Measurements from ENCODE around the gene TPST2. TPM values are rescaled to one million over a fixed set of nuclear protein-coding genes. Genes with fewer than 3 reads are reported as not detected.

TPST2 gene
- polyA plus RNA-seq, 1 donor from 2014 or later: 34.7 TPM

- Mint-ChIP-seq H3K4me3 (no peak overlapping the region), H3K9me3 (no peaks in the 10 kb centered on the region), H3K27me3 (no peaks in the 10 kb centered on the region), H3K27ac (peak overlapping the region in 1 of 3 donors; percentile 47), H3K4me1 (peaks cover 0 to 8% (median 4%) of the 10 kb centered on the region in 3 donors), H3K36me3 (peaks cover 5% of the 10 kb centered on the region)
Observed at GRCh38 chr22:26548303-26548702, 41.6 kb downstream of the TPST2 start.

- H3K27ac Mint-ChIP-seq: no peak overlapping the region
Observed at GRCh38 chr22:26547837-26548236, 42.1 kb downstream of the TPST2 start.

GRCh38 chr22:26547426-26547825 is 42.5 kb downstream of the TPST2 start:
- H3K9me3 Mint-ChIP-seq: no peaks in the 10 kb centered on the region
- H3K4me1 Mint-ChIP-seq: peaks cover 2 to 13% (median 10%) of the 10 kb centered on the region in 3 donors
- peaks cover 5% of the 10 kb centered on the region for H3K36me3 Mint-ChIP-seq
- H3K4me3 Mint-ChIP-seq: no peak overlapping the region
- no peaks in the 10 kb centered on the region for H3K27me3 Mint-ChIP-seq
- H3K27ac Mint-ChIP-seq: peak overlapping the region in 1 of 3 donors; percentile 29

More at GRCh38 chr22:26547837-26548236, 42.1 kb downstream of the TPST2 start:
- Mint-ChIP-seq H3K4me1 (peaks cover 0 to 11% (median 6%) of the 10 kb centered on the region in 3 donors), H3K4me3 (no peak overlapping the region), H3K36me3 (peaks cover 5% of the 10 kb centered on the region), H3K27me3 (no peaks in the 10 kb centered on the region), H3K9me3 (no peaks in the 10 kb centered on the region)

- peaks cover 4 to 11% (median 10%) of the 10 kb centered on the region in 3 donors for H3K4me1 Mint-ChIP-seq
- peak overlapping the region in 2 of 3 donors; percentile 29 to 60 for H3K27ac Mint-ChIP-seq
- no peak overlapping the region for H3K4me3 Mint-ChIP-seq
- no peaks in the 10 kb centered on the region for H3K9me3 Mint-ChIP-seq
- H3K36me3 Mint-ChIP-seq: peaks cover 5% of the 10 kb centered on the region
- H3K27me3 Mint-ChIP-seq: no peaks in the 10 kb centered on the region
Observed at GRCh38 chr22:26546282-26546681, 43.6 kb downstream of the TPST2 start.

- no peaks in the 10 kb centered on the region for H3K9me3 Mint-ChIP-seq
- H3K4me1 Mint-ChIP-seq: peaks cover 4 to 11% (median 10%) of the 10 kb centered on the region in 3 donors
- peaks cover 5% of the 10 kb centered on the region for H3K36me3 Mint-ChIP-seq
- H3K27me3 Mint-ChIP-seq: no peaks in the 10 kb centered on the region
- H3K4me3 Mint-ChIP-seq: no peak overlapping the region
- peak overlapping the region in 1 of 3 donors; percentile 60 for H3K27ac Mint-ChIP-seq
Observed at GRCh38 chr22:26545827-26546226, 44.1 kb downstream of the TPST2 start.

- H3K4me1 Mint-ChIP-seq: peaks cover 4 to 11% (median 10%) of the 10 kb centered on the region in 3 donors
- H3K27ac Mint-ChIP-seq: no peak overlapping the region
- no peak overlapping the region for H3K4me3 Mint-ChIP-seq
Observed at GRCh38 chr22:26545385-26545784, 44.5 kb downstream of the TPST2 start.

GRCh38 chr22:26544489-26544888 is 45.4 kb downstream of the TPST2 start:
- no peaks in the 10 kb centered on the region for H3K9me3 Mint-ChIP-seq
- H3K4me1 Mint-ChIP-seq: peaks cover 4 to 11% (median 10%) of the 10 kb centered on the region in 3 donors
- peak overlapping the region in 1 of 3 donors; percentile 19 for H3K27ac Mint-ChIP-seq
- H3K4me3 Mint-ChIP-seq: no peak overlapping the region
- peaks cover 5% of the 10 kb centered on the region for H3K36me3 Mint-ChIP-seq
- no peaks in the 10 kb centered on the region for H3K27me3 Mint-ChIP-seq

More at GRCh38 chr22:26545385-26545784, 44.5 kb downstream of the TPST2 start:
- Mint-ChIP-seq H3K36me3 (peaks cover 5% of the 10 kb centered on the region), H3K9me3 (no peaks in the 10 kb centered on the region), H3K27me3 (no peaks in the 10 kb centered on the region)

GRCh38 chr22:26542831-26543230 is 47.1 kb downstream of the TPST2 start:
- H3K9me3 Mint-ChIP-seq: no peaks in the 10 kb centered on the region
- no peaks in the 10 kb centered on the region for H3K27me3 Mint-ChIP-seq
- peaks cover 6 to 11% (median 10%) of the 10 kb centered on the region in 3 donors for H3K4me1 Mint-ChIP-seq
- H3K27ac Mint-ChIP-seq: peak overlapping the region in 1 of 3 donors; percentile 90
- H3K4me3 Mint-ChIP-seq: peak overlapping the region in 1 of 4 donors; percentile 32
- H3K36me3 Mint-ChIP-seq: peaks cover 4% of the 10 kb centered on the region

- H3K4me3 Mint-ChIP-seq: no peak overlapping the region
- H3K27me3 Mint-ChIP-seq: no peaks in the 10 kb centered on the region
- H3K9me3 Mint-ChIP-seq: no peaks in the 10 kb centered on the region
- H3K36me3 Mint-ChIP-seq: peaks cover 2% of the 10 kb centered on the region
- no peak overlapping the region for H3K27ac Mint-ChIP-seq
- peaks cover 8 to 13% (median 11%) of the 10 kb centered on the region in 3 donors for H3K4me1 Mint-ChIP-seq
Observed at GRCh38 chr22:26541167-26541819, 48.6 kb downstream of the TPST2 start.

- H3K36me3 Mint-ChIP-seq: peaks cover 4% of the 10 kb centered on the region
- H3K4me1 Mint-ChIP-seq: peaks cover 16 to 20% (median 20%) of the 10 kb centered on the region in 3 donors
- no peak overlapping the region for H3K4me3 Mint-ChIP-seq
- no peaks in the 10 kb centered on the region for H3K27me3 Mint-ChIP-seq
- H3K9me3 Mint-ChIP-seq: no peaks in the 10 kb centered on the region
- H3K27ac Mint-ChIP-seq: no peak overlapping the region
Observed at GRCh38 chr22:26540119-26540518, 49.8 kb downstream of the TPST2 start.

- Mint-ChIP-seq H3K36me3 (peaks cover 4% of the 10 kb centered on the region), H3K9me3 (no peaks in the 10 kb centered on the region), H3K4me1 (peaks cover 21 to 28% (median 26%) of the 10 kb centered on the region in 3 donors), H3K27me3 (no peaks in the 10 kb centered on the region), H3K27ac (no peak overlapping the region), H3K4me3 (no peak overlapping the region)
Observed at GRCh38 chr22:26536762-26537134, 53.2 kb downstream of the TPST2 start.

- H3K4me1 Mint-ChIP-seq: peaks cover 21 to 28% (median 26%) of the 10 kb centered on the region in 3 donors
- peak overlapping the region in 2 of 4 donors; percentile 70 to 82 for H3K4me3 Mint-ChIP-seq
- no peaks in the 10 kb centered on the region for H3K9me3 Mint-ChIP-seq
- H3K27me3 Mint-ChIP-seq: no peaks in the 10 kb centered on the region
- H3K27ac Mint-ChIP-seq: peak overlapping the region; percentile 86 to 96 (median 89)
- H3K36me3 Mint-ChIP-seq: peaks cover 4% of the 10 kb centered on the region
Observed at GRCh38 chr22:26536056-26536761, 53.7 kb downstream of the TPST2 start.

- Mint-ChIP-seq H3K27ac (peak overlapping the region; percentile 86 to 96 (median 89)), H3K36me3 (peaks cover 4% of the 10 kb centered on the region), H3K4me1 (peaks cover 21 to 28% (median 26%) of the 10 kb centered on the region in 3 donors), H3K27me3 (no peaks in the 10 kb centered on the region), H3K9me3 (no peaks in the 10 kb centered on the region), H3K4me3 (peak overlapping the region; percentile 25 to 82 (median 72))
Observed at GRCh38 chr22:26535603-26535908, 54.4 kb downstream of the TPST2 start.

- H3K4me1 Mint-ChIP-seq: peaks cover 21 to 28% (median 26%) of the 10 kb centered on the region in 3 donors
- peak overlapping the region; percentile 86 to 96 (median 89) for H3K27ac Mint-ChIP-seq
- H3K4me3 Mint-ChIP-seq: peak overlapping the region; percentile 48 to 82 (median 72)
- no peaks in the 10 kb centered on the region for H3K27me3 Mint-ChIP-seq
- H3K36me3 Mint-ChIP-seq: peaks cover 4% of the 10 kb centered on the region
- no peaks in the 10 kb centered on the region for H3K9me3 Mint-ChIP-seq
Observed at GRCh38 chr22:26534874-26535602, 54.9 kb downstream of the TPST2 start.

All from IgD-negative memory B cell (primary cell).